Measurements from ENCODE around the gene SPATA7. TPM values are rescaled to one million over a fixed set of nuclear protein-coding genes. Genes with fewer than 3 reads are reported as not detected.

Gene SPATA7
- total and polyA plus RNA-seq, 4 donors, result 23.5 to 44.3 (median 24.3) TPM

GRCh38 chr14:88430976-88431375 is 45.5 kb downstream of the SPATA7 start:
- DNase-seq (ENCODE audit: low read depth in 4 of 6, low spot score in 6 of 6), result no peak
- Histone ChIP-seq H3K27ac (ENCODE audit: low read depth, low read length) (no peak overlapping the region), H3K4me3 (ENCODE audit: low read depth, low read length) (no peak overlapping the region), H3K4me1 (ENCODE audit: control insufficient read depth, insufficient read depth, low read length) (no peaks in the 10 kb centered on the region), H3K9me3 (ENCODE audit: control insufficient read depth, insufficient read depth, low read length) (no peaks in the 10 kb centered on the region), H3K27me3 (ENCODE audit: control insufficient read depth, insufficient read depth, low read length) (no peaks in the 10 kb centered on the region), H3K36me3 (ENCODE audit: control insufficient read depth, insufficient read depth, low read length) (no peaks in the 10 kb centered on the region)
- WGBS (ENCODE audit: insufficient coverage), result no CpG with 5 or more reads among the region's 2 CpGs

DNA sequence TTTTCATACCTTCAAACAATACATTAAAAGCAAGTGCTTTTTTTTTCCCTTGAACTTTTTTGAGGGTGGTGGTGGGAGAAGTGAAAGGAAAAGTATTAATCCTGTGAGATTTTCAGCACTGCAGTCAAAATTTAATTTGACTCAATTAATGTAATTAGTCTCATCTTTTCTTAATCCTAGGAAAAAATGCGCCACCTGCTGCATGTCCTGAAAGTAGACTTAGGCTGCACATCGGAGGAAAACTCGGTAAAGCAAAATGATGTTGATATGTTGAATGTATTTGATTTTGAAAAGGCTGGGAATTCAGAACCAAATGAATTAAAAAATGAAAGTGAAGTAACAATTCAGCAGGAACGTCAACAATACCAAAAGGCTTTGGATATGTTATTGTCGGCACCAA is 52.2 kb downstream of the SPATA7 start:
- Histone ChIP-seq H3K36me3 (ENCODE audit: control insufficient read depth, insufficient read depth, low read length) (peaks cover 4% of the 10 kb centered on the region), H3K27me3 (ENCODE audit: control insufficient read depth, insufficient read depth, low read length) (no peaks in the 10 kb centered on the region), H3K4me1 (ENCODE audit: control insufficient read depth, insufficient read depth, low read length) (no peaks in the 10 kb centered on the region), H3K9me3 (ENCODE audit: control insufficient read depth, insufficient read depth, low read length) (no peaks in the 10 kb centered on the region), H3K4me3 (ENCODE audit: low read depth, low read length) (no peak overlapping the region), H3K27ac (ENCODE audit: low read depth, low read length) (no peak overlapping the region)
- DNase-seq (ENCODE audit: low read depth in 4 of 6, low spot score in 6 of 6), result peak in 2 of 6 donors; percentile 13 to 63
- WGBS (ENCODE audit: insufficient coverage), result 90% methylated on average over 3 of the region's 5 CpGs

DNA sequence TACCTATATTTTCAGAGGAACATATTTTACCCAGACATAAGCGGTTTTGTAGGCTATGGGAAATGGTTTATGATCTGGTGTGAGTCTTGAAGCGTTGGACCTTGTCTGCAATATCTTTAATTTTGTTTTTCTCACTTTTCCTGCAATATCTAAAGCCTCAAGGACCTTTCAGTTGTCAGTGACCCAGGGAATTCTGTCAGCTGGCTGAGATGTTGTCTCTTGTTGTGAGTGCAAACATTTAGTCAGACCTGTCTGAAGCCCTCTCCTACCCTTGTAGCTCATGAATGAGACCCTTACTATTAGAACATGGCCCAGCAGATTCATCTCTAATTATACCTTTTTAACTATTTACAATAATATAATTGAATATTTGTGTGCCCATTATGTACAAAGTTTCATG is 53.6 kb downstream of the SPATA7 start:
- no peak for DNase-seq (ENCODE audit: low read depth in 4 of 6, low spot score in 6 of 6)
- H3K27me3 ChIP-seq (ENCODE audit: control insufficient read depth, insufficient read depth, low read length), result no peaks in the 10 kb centered on the region
- H3K4me1 ChIP-seq (ENCODE audit: control insufficient read depth, insufficient read depth, low read length), result no peaks in the 10 kb centered on the region
- peaks cover 4% of the 10 kb centered on the region for H3K36me3 ChIP-seq (ENCODE audit: control insufficient read depth, insufficient read depth, low read length)
- WGBS (ENCODE audit: insufficient coverage), result no CpG with 5 or more reads among the region's 2 CpGs
- no peak overlapping the region for H3K4me3 ChIP-seq (ENCODE audit: low read depth, low read length)
- H3K27ac ChIP-seq (ENCODE audit: low read depth, low read length), result no peak overlapping the region
- no peaks in the 10 kb centered on the region for H3K9me3 ChIP-seq (ENCODE audit: control insufficient read depth, insufficient read depth, low read length)

- no peaks in the 10 kb centered on the region for H3K27me3 ChIP-seq (ENCODE audit: control insufficient read depth, insufficient read depth, low read length)
- H3K9me3 ChIP-seq (ENCODE audit: control insufficient read depth, insufficient read depth, low read length), result no peaks in the 10 kb centered on the region
- no peak overlapping the region for H3K4me3 ChIP-seq (ENCODE audit: low read depth, low read length)
- WGBS (ENCODE audit: insufficient coverage), result 97% methylated on average over 3 of the region's 4 CpGs
- peaks cover 12% of the 10 kb centered on the region for H3K36me3 ChIP-seq (ENCODE audit: control insufficient read depth, insufficient read depth, low read length)
- no peak for DNase-seq (ENCODE audit: low read depth in 4 of 6, low spot score in 6 of 6)
- no peak overlapping the region for H3K27ac ChIP-seq (ENCODE audit: low read depth, low read length)
- no peaks in the 10 kb centered on the region for H3K4me1 ChIP-seq (ENCODE audit: control insufficient read depth, insufficient read depth, low read length)
Measured at GRCh38 chr14:88452231-88452630, 66.8 kb downstream of the SPATA7 start.

DNA sequence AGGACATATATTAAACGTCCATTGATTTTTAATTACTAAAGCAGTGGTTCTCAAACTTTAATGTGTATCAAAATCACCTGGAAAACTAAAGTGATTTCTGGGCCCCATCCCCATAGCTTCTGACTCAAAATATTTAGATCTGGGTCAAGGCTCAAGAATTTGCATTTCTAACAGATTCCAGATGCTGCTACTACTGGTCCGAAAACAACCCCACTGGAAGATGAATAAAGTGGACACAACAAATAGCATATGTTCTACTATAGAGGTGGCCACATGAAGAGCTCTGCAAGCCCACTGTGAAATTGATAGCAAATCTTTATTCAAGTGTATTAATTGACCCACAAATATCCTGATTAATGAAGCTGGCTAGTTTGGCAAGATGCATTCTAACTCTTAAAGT is 69.4 kb downstream of the SPATA7 start:
- no CpG with 5 or more reads among the region's 2 CpGs for WGBS (ENCODE audit: insufficient coverage)
- Histone ChIP-seq H3K4me3 (ENCODE audit: low read depth, low read length) (no peak overlapping the region), H3K36me3 (ENCODE audit: control insufficient read depth, insufficient read depth, low read length) (peaks cover 12% of the 10 kb centered on the region), H3K9me3 (ENCODE audit: control insufficient read depth, insufficient read depth, low read length) (no peaks in the 10 kb centered on the region), H3K4me1 (ENCODE audit: control insufficient read depth, insufficient read depth, low read length) (no peaks in the 10 kb centered on the region), H3K27ac (ENCODE audit: low read depth, low read length) (no peak overlapping the region), H3K27me3 (ENCODE audit: control insufficient read depth, insufficient read depth, low read length) (no peaks in the 10 kb centered on the region)
- no peak for DNase-seq (ENCODE audit: low read depth in 4 of 6, low spot score in 6 of 6)

GRCh38 chr14:88463318-88463717 is 77.9 kb downstream of the SPATA7 start:
- no peak for DNase-seq (ENCODE audit: low read depth in 4 of 6, low spot score in 6 of 6)
- Histone ChIP-seq H3K4me3 (ENCODE audit: low read depth, low read length) (no peak overlapping the region), H3K27ac (ENCODE audit: low read depth, low read length) (no peak overlapping the region), H3K27me3 (ENCODE audit: control insufficient read depth, insufficient read depth, low read length) (no peaks in the 10 kb centered on the region), H3K9me3 (ENCODE audit: control insufficient read depth, insufficient read depth, low read length) (no peaks in the 10 kb centered on the region), H3K4me1 (ENCODE audit: control insufficient read depth, insufficient read depth, low read length) (no peaks in the 10 kb centered on the region), H3K36me3 (ENCODE audit: control insufficient read depth, insufficient read depth, low read length) (peaks cover 11% of the 10 kb centered on the region)
- WGBS (ENCODE audit: insufficient coverage), result 94% methylated on average over 2 of the region's 4 CpGs

DNA sequence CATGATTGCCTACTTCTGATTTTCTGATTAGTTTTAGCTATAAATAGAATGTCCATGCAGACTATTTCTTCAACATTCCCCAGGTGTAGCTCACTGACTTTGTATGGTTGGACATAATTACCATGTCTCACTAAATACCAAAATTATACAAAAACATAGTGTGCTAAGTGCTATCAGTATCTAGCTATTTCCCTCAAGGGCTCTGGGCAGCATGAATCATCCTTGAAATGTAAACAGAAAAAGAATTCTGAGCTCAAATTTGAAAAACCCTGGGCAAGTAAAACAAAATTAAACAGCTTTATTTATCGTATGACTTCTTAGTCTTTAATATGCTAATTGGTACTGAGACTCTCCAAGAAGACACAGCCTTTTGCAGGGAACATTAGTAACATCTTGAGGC is 82.9 kb downstream of the SPATA7 start:
- DNase-seq (ENCODE audit: low read depth in 4 of 6, low spot score in 6 of 6), result no peak
- Histone ChIP-seq H3K4me3 (ENCODE audit: low read depth, low read length) (no peak overlapping the region), H3K9me3 (ENCODE audit: control insufficient read depth, insufficient read depth, low read length) (no peaks in the 10 kb centered on the region), H3K27ac (ENCODE audit: low read depth, low read length) (no peak overlapping the region), H3K36me3 (ENCODE audit: control insufficient read depth, insufficient read depth, low read length) (peaks cover 24% of the 10 kb centered on the region), H3K27me3 (ENCODE audit: control insufficient read depth, insufficient read depth, low read length) (no peaks in the 10 kb centered on the region), H3K4me1 (ENCODE audit: control insufficient read depth, insufficient read depth, low read length) (no peaks in the 10 kb centered on the region)
- no CpG with 5 or more reads among the region's 1 CpG for WGBS (ENCODE audit: insufficient coverage)

DNA sequence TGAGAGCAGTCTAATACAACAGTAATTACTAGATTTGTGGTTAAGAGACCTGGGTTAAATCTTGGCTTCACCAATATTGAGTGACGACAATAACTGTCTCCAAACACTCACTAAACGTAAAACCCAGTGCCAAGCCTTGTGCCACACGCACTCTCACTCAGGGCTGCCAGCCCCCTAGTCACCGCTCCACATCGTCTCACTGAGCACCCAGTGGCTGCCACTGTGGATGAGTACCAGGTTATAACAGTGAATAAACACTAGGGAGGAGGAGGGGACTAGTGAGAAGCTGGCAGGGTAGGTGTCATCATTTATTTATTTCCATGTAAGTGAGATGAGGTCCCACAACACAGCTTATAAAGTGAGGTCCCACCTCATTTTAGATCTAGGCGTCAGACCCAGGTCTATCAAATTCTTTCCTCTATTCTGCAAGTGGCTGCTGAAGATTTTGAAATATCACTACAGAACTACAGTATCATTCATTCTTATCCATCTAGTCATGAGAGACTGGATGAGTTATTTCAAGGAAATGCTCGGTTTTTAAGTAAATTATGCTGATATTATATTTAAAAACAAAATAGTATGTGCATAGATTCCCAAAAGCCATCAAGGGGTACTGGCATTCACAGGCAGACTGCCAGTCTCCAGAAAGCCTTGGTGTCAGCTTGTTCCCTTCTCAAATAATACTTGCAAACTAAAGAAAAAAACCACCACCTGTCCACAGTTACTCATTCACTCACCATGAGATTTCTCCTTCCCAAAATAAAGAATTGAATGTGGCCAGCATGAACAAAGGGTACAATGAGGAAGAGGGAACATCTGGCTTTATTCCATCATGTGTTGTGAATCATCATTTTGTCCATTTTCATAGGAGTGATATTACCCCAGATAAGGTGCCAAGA is 85.3 kb downstream of the SPATA7 start:
- Histone ChIP-seq H3K36me3 (ENCODE audit: control insufficient read depth, insufficient read depth, low read length) (peaks cover 26% of the 10 kb centered on the region), H3K27ac (ENCODE audit: low read depth, low read length) (no peak overlapping the region)
- 100% methylated on average over 5 of the region's 7 CpGs for WGBS (ENCODE audit: insufficient coverage)

GRCh38 chr14:88473791-88474190 is 88.3 kb downstream of the SPATA7 start:
- Histone ChIP-seq H3K36me3 (ENCODE audit: control insufficient read depth, insufficient read depth, low read length) (peaks cover 22% of the 10 kb centered on the region), H3K9me3 (ENCODE audit: control insufficient read depth, insufficient read depth, low read length) (no peaks in the 10 kb centered on the region), H3K27me3 (ENCODE audit: control insufficient read depth, insufficient read depth, low read length) (no peaks in the 10 kb centered on the region)

More for the DNA sequence above, 85.3 kb downstream of the SPATA7 start:
- no peak for DNase-seq (ENCODE audit: low read depth in 4 of 6, low spot score in 6 of 6)
- Histone ChIP-seq H3K27me3 (ENCODE audit: control insufficient read depth, insufficient read depth, low read length) (no peaks in the 10 kb centered on the region), H3K9me3 (ENCODE audit: control insufficient read depth, insufficient read depth, low read length) (no peaks in the 10 kb centered on the region), H3K4me1 (ENCODE audit: control insufficient read depth, insufficient read depth, low read length) (no peaks in the 10 kb centered on the region), H3K4me3 (ENCODE audit: low read depth, low read length) (no peak overlapping the region)

GRCh38 chr14:88476214-88476774 is 90.8 kb downstream of the SPATA7 start:
- H3K36me3 ChIP-seq (ENCODE audit: control insufficient read depth, insufficient read depth, low read length), result peaks cover 24% of the 10 kb centered on the region
- no peaks in the 10 kb centered on the region for H3K9me3 ChIP-seq (ENCODE audit: control insufficient read depth, insufficient read depth, low read length)
- no peaks in the 10 kb centered on the region for H3K27me3 ChIP-seq (ENCODE audit: control insufficient read depth, insufficient read depth, low read length)
- H3K4me3 ChIP-seq (ENCODE audit: low read depth, low read length), result no peak overlapping the region
- H3K27ac ChIP-seq (ENCODE audit: low read depth, low read length), result no peak overlapping the region
- no peaks in the 10 kb centered on the region for H3K4me1 ChIP-seq (ENCODE audit: control insufficient read depth, insufficient read depth, low read length)
- no peak for DNase-seq (ENCODE audit: low read depth in 4 of 6, low spot score in 6 of 6)
- 81% methylated on average over 6 of the region's 7 CpGs for WGBS (ENCODE audit: insufficient coverage)

More at GRCh38 chr14:88473791-88474190, 88.3 kb downstream of the SPATA7 start:
- no peak overlapping the region for H3K4me3 ChIP-seq (ENCODE audit: low read depth, low read length)
- H3K4me1 ChIP-seq (ENCODE audit: control insufficient read depth, insufficient read depth, low read length), result no peaks in the 10 kb centered on the region
- WGBS (ENCODE audit: insufficient coverage), result no CpG with 5 or more reads among the region's 1 CpG
- DNase-seq (ENCODE audit: low read depth in 4 of 6, low spot score in 6 of 6), result no peak
- no peak overlapping the region for H3K27ac ChIP-seq (ENCODE audit: low read depth, low read length)

Measured in spinal cord (tissue), 10 donors.